A673 (cell line): ENCODE measurements around the gene ANKK1. TPM values are rescaled to one million over a fixed set of nuclear protein-coding genes. Genes with fewer than 3 reads are reported as not detected.

Experiments used
- BruUV-seq: library from RNA; stranded (reverse); fragments of 400-500 nt; replicated peaks from 2 replicates; lab custom pipeline; 2021; lab: Mats Ljungman, UMichigan
- CTCF ChIA-PET: fragments of 300-600 bp; sonication (Branson Sonifier 250); formaldehyde crosslinking; loops from one replicate; lab custom pipeline; 2022; ENCODE audit warnings: antibody characterized with exemption; lab: Charles Lee
- POLR2A ChIA-PET: fragments of 300-600 bp; sonication (Branson Sonifier 250); formaldehyde crosslinking; loops from one replicate; lab custom pipeline; 2022; ENCODE audit warnings: antibody characterized with exemption; ENCODE audit not compliant: low non-redundant PET; lab: Charles Lee
- DNase-seq: peaks from one replicate; pipeline ENCODE4 v3.0.0-alpha.2; 2015; ENCODE audit warnings: low spot score
- H3K27ac ChIP-seq: fragments of 200-600 bp; sonication (generic); 2 replicates; pipeline ENCODE4 v1.5.1; 2016; ENCODE audit warnings: mixed run types, low read depth, mild to moderate bottlenecking, mixed read lengths, antibody characterized with exemption, low read length; ENCODE audit not compliant: poor library complexity, severe bottlenecking
- H3K27me3 ChIP-seq: fragments of 200-600 bp; sonication (generic); replicated peaks from 2 replicates; pipeline ENCODE4 v1.6.1; 2017; ENCODE audit warnings: mixed run types, low read depth, mild to moderate bottlenecking, mixed read lengths, antibody characterized with exemption, low read length; ENCODE audit not compliant: insufficient read depth, poor library complexity
- H3K36me3 ChIP-seq: fragments of 200-600 bp; sonication (generic); 2 replicates; pipeline ENCODE4 v1.6.1; 2016; ENCODE audit warnings: mixed run types, mild to moderate bottlenecking, mixed read lengths, antibody characterized with exemption, low read length; ENCODE audit not compliant: insufficient read depth, poor library complexity, severe bottlenecking
- H3K4me1 ChIP-seq: fragments of 200-600 bp; sonication (generic); 2 replicates; pipeline ENCODE4 v1.6.1; 2017; ENCODE audit warnings: mixed run types, mild to moderate bottlenecking, mixed read lengths, antibody characterized with exemption, low read length; ENCODE audit not compliant: insufficient read depth, poor library complexity, severe bottlenecking
- H3K4me3 ChIP-seq: fragments of 200-600 bp; sonication (generic); 2 replicates; pipeline ENCODE4 v1.5.1; 2016; ENCODE audit warnings: low read depth, mixed run types, mild to moderate bottlenecking, mixed read lengths, low read length; ENCODE audit not compliant: poor library complexity, severe bottlenecking
- H3K9me3 ChIP-seq: fragments of 200-600 bp; sonication (generic); 2 replicates; pipeline ENCODE4 v1.6.1; 2016; ENCODE audit warnings: mixed run types, low read depth, mild to moderate bottlenecking, mixed read lengths, antibody characterized with exemption, low read length; ENCODE audit not compliant: poor library complexity, severe bottlenecking
- CTCF ChIP-seq: fragments of 300-800, 200-600 bp; sonication (generic); conservative IDR thresholded peaks from 2 replicates; pipeline ENCODE4 v1.5.1; 2017; ENCODE audit warnings: low read depth, mild to moderate bottlenecking, antibody characterized with exemption, low read length, moderate library complexity, mixed read lengths
- EZH2 ChIP-seq: fragments of 200-600 bp; sonication (generic); IDR thresholded peaks from 2 replicates; pipeline ENCODE4 v1.6.1; 2017; ENCODE audit warnings: borderline replicate concordance, low read depth, mild to moderate bottlenecking, mixed read lengths, antibody characterized with exemption, low read length; ENCODE audit not compliant: poor library complexity, severe bottlenecking
- intact Hi-C: fragments of 100-400 bp; cut with micrococcal nuclease; formaldehyde crosslinking; loops from one replicate; pipeline ENCODE4 v1.10.0; 2022; ENCODE audit not compliant: unreplicated experiment
- total RNA-seq: library from RNA; stranded (reverse); gene quantifications from 2 replicates; pipeline ENCODE4 v1.2.3, GENCODE V29; 2021

Gene ANKK1
- total RNA-seq, 1 experiment from 2014 or later = 0.43 TPM

GRCh38 chr11:113412675-113413074, 25.1 kb downstream of the ANKK1 start:
- Histone ChIP-seq H3K4me3 (no peak overlapping the region), H3K27ac (no peak overlapping the region), H3K27me3 (no peaks in the 10 kb centered on the region), H3K36me3 (no peaks in the 10 kb centered on the region), H3K4me1 (no peaks in the 10 kb centered on the region), H3K9me3 (no peaks in the 10 kb centered on the region)
- DNase-seq = no peak
- intact Hi-C loops = no loop called here
- BruUV-seq = no TSS peak
- CTCF ChIA-PET = no interaction called here
- TF ChIP-seq EZH2 (no peak), CTCF (no peak)
- POLR2A ChIA-PET = no interaction called here

GRCh38 chr11:113415343-113415742, 27.8 kb downstream of the ANKK1 start:
- BruUV-seq = no TSS peak
- Histone ChIP-seq H3K27me3 (no peaks in the 10 kb centered on the region), H3K4me1 (no peaks in the 10 kb centered on the region), H3K36me3 (no peaks in the 10 kb centered on the region), H3K4me3 (no peak overlapping the region), H3K27ac (no peak overlapping the region), H3K9me3 (no peaks in the 10 kb centered on the region)
- DNase-seq = no peak
- CTCF ChIA-PET = no interaction called here
- POLR2A ChIA-PET = no interaction called here
- TF ChIP-seq EZH2 (no peak), CTCF (no peak)
- intact Hi-C loops = no loop called here

- POLR2A ChIA-PET = no interaction called here
- Histone ChIP-seq H3K9me3 (no peaks in the 10 kb centered on the region), H3K4me1 (no peaks in the 10 kb centered on the region), H3K36me3 (no peaks in the 10 kb centered on the region), H3K27ac (no peak overlapping the region), H3K4me3 (no peak overlapping the region), H3K27me3 (no peaks in the 10 kb centered on the region)
- CTCF ChIA-PET = no interaction called here
- no peak for DNase-seq
- TF ChIP-seq EZH2 (no peak), CTCF (no peak)
- no TSS peak for BruUV-seq
- intact Hi-C loops = no loop called here
Observed at GRCh38 chr11:113417428-113417827, 29.8 kb downstream of the ANKK1 start.
